Lung (tissue), 12 donors: ENCODE measurements around the gene TP53INP2. TPM values are rescaled to one million over a fixed set of nuclear protein-coding genes. Genes with fewer than 3 reads are reported as not detected.

Experiments
- ATAC-seq: fragments of 200-7000 bp; cut with Tn5 transposase; one replicate; pipeline ENCODE4 v1.9.1; 2020; ENCODE audit warnings: moderate number of reproducible peaks; ENCODE audit not compliant: insufficient read depth, low FRiP score
- DNase-seq, 3 donors: peaks; one replicate each; pipeline ENCODE4 v3.0.0-alpha.2; 2013 to 2017
- H3K27ac ChIP-seq, 2 donors: one replicate each; pipeline ENCODE4 v1.5.1; 2013; ENCODE audit warnings: mild to moderate bottlenecking in 2 of 2, moderate library complexity in 2 of 2, control low read depth in 1 of 2, inconsistent platforms in 1 of 2, low read depth in 1 of 2, low read length in 1 of 2
- H3K27me3 ChIP-seq, 3 donors: one replicate each; pipeline ENCODE4 v1.5.1; 2013; ENCODE audit warnings: low read length in 2 of 3; ENCODE audit not compliant: control insufficient read depth in 3 of 3, insufficient read depth in 3 of 3
- H3K36me3 ChIP-seq, 4 donors: one replicate each; pipeline ENCODE4 v1.5.1; 2013; ENCODE audit warnings: low read length in 4 of 4, mild to moderate bottlenecking in 1 of 4, moderate library complexity in 1 of 4; ENCODE audit not compliant: control insufficient read depth in 4 of 4, insufficient read depth in 4 of 4
- H3K4me1 ChIP-seq, 5 donors: one replicate each; pipeline ENCODE4 v1.5.1; 2013; ENCODE audit warnings: low read length in 5 of 5, mild to moderate bottlenecking in 2 of 5, moderate library complexity in 1 of 5; ENCODE audit not compliant: control insufficient read depth in 5 of 5, insufficient read depth in 5 of 5
- H3K4me3 ChIP-seq: one replicate; pipeline ENCODE4 v1.5.1; 2013; ENCODE audit warnings: mild to moderate bottlenecking, control low read depth, moderate library complexity
- H3K9ac ChIP-seq, 2 donors: one replicate each; pipeline ENCODE4 v1.5.1; 2013; ENCODE audit warnings: low read length in 2 of 2, control low read depth in 1 of 2; ENCODE audit not compliant: insufficient read depth in 1 of 2
- H3K9me3 ChIP-seq, 4 donors: one replicate each; pipeline ENCODE4 v1.5.1; 2013; ENCODE audit warnings: low read length in 3 of 4, mild to moderate bottlenecking in 1 of 4, moderate library complexity in 1 of 4; ENCODE audit not compliant: control insufficient read depth in 4 of 4, insufficient read depth in 3 of 4
- WGBS, 2 donors: extraction: QIAGEN DNeasy Blood & Tissue Kit; methylation state at CpG; one replicate each; pipeline ENCODE4 v1.1.7; 2013; 5-methylcytosine and 5-hydroxymethylcytosine counted together
- polyA plus RNA-seq, 2 donors: library from polyadenylated mRNA; stranded (reverse); fragments of 200-250 nt; gene quantifications; one replicate each; pipeline ENCODE4 v1.2.1, GENCODE V29; 2013
- total RNA-seq, 2 donors: library from RNA; depleted of rRNA in 1 of 2; stranded (reverse); fragments of >200 nt in 1 of 2; gene quantifications; one replicate each; pipeline ENCODE4 v1.2.1, GENCODE V29; 2014 to 2021
- TF ChIP-seq, protein P1 (sequence below): IDR thresholded peaks from 2 replicates; pipeline ENCODE4 v1.5.1; 2012; ENCODE audit warnings: mild to moderate bottlenecking; ENCODE audit errors: control extremely low read depth, extremely low read depth
- donor health status: control.
- donor health status: control.
- donor health status: Bipolar disorder and iron deficiency.
- donor health status: healthy.
- donor health status: DM: yes; HTN: yes; CAD: no.

The TP53INP2 gene
- total and polyA plus RNA-seq, 4 donors, result 5.8 to 19.5 (median 11.4) TPM

DNA sequence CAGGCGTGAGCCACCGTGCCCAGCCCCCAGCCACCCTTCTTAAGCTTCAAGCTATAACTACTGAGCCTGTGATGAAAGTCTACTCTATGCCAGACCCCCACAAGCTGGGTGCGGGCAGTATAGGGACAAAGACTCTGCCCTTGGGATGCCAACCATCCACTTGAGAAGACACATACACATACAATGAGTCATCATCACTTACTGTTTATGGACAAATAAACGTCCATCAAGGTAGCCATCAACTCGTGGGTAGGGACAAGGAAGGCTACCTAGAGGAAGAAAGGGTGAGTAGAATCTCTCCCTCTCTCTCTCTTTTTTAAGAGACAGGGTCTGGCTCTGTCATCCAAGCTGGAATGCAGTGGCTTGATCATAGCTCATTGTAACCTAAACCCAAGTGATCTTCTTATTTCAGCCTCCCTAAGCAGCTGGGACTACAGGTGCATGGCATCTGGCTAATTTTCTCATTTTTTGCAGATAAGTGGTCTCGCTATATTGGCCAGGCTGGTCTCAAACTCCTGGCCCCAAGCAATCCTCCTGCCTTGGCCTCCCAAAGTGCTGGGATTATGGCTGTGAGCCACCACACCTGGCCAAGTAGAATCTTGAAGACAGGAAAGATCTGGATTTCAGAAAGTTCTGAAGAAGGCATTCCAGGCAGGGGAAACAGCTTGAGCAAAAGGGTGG lies 2.6 kb upstream of the TP53INP2 start:
- ATAC-seq (no peak), DNase-seq (no peak)
- Histone ChIP-seq H3K9me3 (no peaks in the 10 kb centered on the region), H3K36me3 (no peaks in the 10 kb centered on the region), H3K4me3 (no peak overlapping the region), H3K27me3 (no peaks in the 10 kb centered on the region), H3K4me1 (peaks cover 0 to 7% (median 5%) of the 10 kb centered on the region in 5 donors), H3K9ac (no peak overlapping the region), H3K27ac (no peak overlapping the region)
- 79 to 88% methylated on average over 6 of the region's 6 CpGs for WGBS, 2 donors
- TF ChIP-seq, protein P1, sequence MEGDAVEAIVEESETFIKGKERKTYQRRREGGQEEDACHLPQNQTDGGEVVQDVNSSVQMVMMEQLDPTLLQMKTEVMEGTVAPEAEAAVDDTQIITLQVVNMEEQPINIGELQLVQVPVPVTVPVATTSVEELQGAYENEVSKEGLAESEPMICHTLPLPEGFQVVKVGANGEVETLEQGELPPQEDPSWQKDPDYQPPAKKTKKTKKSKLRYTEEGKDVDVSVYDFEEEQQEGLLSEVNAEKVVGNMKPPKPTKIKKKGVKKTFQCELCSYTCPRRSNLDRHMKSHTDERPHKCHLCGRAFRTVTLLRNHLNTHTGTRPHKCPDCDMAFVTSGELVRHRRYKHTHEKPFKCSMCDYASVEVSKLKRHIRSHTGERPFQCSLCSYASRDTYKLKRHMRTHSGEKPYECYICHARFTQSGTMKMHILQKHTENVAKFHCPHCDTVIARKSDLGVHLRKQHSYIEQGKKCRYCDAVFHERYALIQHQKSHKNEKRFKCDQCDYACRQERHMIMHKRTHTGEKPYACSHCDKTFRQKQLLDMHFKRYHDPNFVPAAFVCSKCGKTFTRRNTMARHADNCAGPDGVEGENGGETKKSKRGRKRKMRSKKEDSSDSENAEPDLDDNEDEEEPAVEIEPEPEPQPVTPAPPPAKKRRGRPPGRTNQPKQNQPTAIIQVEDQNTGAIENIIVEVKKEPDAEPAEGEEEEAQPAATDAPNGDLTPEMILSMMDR, result no peak

DNA sequence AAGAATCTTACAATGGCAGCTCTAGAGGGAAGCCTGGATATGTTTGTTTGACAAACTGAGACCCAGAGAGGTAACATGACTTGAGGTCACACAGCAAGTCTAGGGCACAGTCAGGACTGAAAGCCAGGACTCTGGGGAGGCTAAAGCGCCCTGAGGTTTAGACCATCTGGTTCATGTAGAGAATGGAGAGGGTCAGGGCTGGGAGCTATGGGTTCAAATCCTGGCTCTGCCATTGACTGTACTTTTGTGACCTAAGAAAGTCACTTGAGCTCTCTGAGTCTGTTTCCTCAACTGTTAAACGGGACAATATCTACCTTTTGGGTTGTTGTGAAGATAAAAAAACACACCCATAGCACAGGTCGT lies 1.1 kb upstream of the TP53INP2 start:
- WGBS, 2 donors, result 28 to 38% methylated on average over 3 of the region's 3 CpGs
- Histone ChIP-seq H3K36me3 (no peaks in the 10 kb centered on the region), H3K9me3 (no peaks in the 10 kb centered on the region), H3K4me3 (no peak overlapping the region), H3K9ac (peak overlapping the region in 1 of 2 donors; percentile 89), H3K27ac (no peak overlapping the region), H3K27me3 (no peaks in the 10 kb centered on the region), H3K4me1 (peaks cover 0 to 13% (median 5%) of the 10 kb centered on the region in 5 donors)
- ATAC-seq (no peak), DNase-seq (no peak)
- TF ChIP-seq, protein P1, result no peak

DNA sequence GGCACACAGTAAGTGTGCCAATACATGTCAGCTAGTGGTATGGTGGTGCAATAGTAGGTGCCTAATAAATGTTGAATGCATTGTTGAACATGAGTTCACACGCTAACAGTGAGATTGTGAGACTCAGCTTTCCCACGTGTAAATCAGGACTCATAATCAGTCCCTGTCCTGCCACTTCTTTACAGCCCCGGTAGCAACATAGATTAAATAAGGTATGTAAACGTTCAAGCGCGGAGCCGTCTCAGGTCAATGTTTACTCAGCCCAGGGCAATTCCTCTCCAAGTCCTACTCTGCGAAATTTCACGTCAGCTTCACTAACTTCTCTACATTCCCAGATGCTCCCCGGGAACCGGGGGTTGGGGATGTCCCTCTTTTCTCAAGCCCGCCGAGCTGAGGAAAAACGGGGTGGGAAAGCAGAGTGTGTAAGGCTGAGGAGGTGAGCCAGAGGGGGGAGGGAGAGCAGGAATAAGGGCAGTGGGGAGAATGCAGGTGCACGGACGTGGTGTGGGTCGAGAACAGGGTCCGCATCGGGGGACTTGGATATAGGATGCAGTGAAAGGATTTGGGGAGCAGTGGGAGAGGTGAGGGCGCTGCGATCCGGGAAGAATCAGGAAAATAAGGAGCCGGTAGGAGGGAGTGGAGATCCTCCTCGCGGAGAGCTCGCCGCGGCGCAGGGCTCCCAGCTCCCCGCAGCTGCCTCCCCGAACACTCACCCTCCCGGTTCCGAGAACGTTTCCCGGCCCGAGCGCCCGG lies 544 bp upstream of the TP53INP2 start:
- peak overlapping the region; percentile 60 for H3K4me3 ChIP-seq
- no peaks in the 10 kb centered on the region for H3K27me3 ChIP-seq
- H3K9ac ChIP-seq, result peak overlapping the region; percentile 57 to 89
- TF ChIP-seq, protein P1, result no peak
- ATAC-seq (peak; percentile 2), DNase-seq (peak; percentile 44 to 58 (median 55))
- H3K4me1 ChIP-seq, result peaks cover 0 to 13% (median 5%) of the 10 kb centered on the region in 5 donors
- H3K27ac ChIP-seq, result peak overlapping the region; percentile 98 to 100
- 1% methylated on average over 29 to 38 of the region's 38 CpGs for WGBS, 2 donors
- H3K9me3 ChIP-seq, result no peaks in the 10 kb centered on the region
- no peaks in the 10 kb centered on the region for H3K36me3 ChIP-seq
